ENCODE measurements around the gene CGA.
"Not testable (repeated sequence)": the region's sequence is repeated elsewhere in the genome, so short reads cannot be mapped to it uniquely, and the experiment has no call there.

- not testable (repeated sequence) for TF ChIP-seq RFX5 (IDR thresholded peaks at IDR 0.05; ENCODE audit: low read length); SMC3 (IDR thresholded peaks at IDR 0.05; ENCODE audit: low read depth, low read length)
Observed at GRCh38 chr6:87139927-87140326, 45.0 kb upstream of the CGA start.

All from SK-N-SH (cell line).